ENCODE results near the gene SLC6A9. TPM values are rescaled to one million over a fixed set of nuclear protein-coding genes. Genes with fewer than 3 reads are reported as not detected.

SLC6A9 gene
- polyA plus RNA-seq, 2 of the 4 experiments (the other 2 are of a cell fraction), result 9.0 to 17.7 TPM

DNA sequence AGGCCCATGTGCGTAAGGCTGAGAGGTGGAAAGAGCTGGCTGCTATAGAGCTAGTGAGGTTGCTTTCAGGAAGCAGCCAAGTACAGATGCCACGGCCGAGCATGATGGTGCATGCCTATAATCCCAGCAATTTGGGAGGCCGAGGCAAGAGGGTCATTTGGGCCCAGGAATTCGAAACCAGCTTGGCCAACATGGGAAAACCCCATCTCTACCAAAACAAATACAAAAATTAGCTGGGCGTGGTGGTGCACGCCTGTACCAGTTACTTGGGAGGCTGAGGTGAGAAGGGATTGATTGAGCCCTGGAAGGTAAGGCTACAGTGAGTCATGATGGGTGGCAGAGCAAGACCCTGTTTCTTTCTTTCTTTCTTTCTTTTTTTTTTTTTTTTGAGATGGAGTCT is 37.2 kb downstream of the SLC6A9 start:
- CTCF ChIA-PET, result interaction anchor here (0.9 to 5.0 kb wide), 5 partner anchors 11 to 640 kb away, joined by 3 to 51 read pairs (median 12); no protein-coding TSS in a partner anchor
- no peak for TF ChIP-seq HOXB5 (CRISPR knock-in tag; IDR thresholded peaks at IDR 0.05)
- TF ChIP-seq RCOR1 (IDR thresholded peaks at IDR 0.05; ENCODE audit: low read depth, low read length), result no peak
- TF ChIP-seq, protein P1, sequence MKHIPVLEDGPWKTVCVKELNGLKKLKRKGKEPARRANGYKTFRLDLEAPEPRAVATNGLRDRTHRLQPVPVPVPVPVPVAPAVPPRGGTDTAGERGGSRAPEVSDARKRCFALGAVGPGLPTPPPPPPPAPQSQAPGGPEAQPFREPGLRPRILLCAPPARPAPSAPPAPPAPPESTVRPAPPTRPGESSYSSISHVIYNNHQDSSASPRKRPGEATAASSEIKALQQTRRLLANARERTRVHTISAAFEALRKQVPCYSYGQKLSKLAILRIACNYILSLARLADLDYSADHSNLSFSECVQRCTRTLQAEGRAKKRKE (CRISPR knock-in tag; IDR thresholded peaks at IDR 0.05; ENCODE audit: low read depth), result no peak
- TF ChIP-seq, protein P2, sequence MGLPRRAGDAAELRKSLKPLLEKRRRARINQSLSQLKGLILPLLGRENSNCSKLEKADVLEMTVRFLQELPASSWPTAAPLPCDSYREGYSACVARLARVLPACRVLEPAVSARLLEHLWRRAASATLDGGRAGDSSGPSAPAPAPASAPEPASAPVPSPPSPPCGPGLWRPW (IDR thresholded peaks at IDR 0.05), result no peak
- TF ChIP-seq, protein P3, sequence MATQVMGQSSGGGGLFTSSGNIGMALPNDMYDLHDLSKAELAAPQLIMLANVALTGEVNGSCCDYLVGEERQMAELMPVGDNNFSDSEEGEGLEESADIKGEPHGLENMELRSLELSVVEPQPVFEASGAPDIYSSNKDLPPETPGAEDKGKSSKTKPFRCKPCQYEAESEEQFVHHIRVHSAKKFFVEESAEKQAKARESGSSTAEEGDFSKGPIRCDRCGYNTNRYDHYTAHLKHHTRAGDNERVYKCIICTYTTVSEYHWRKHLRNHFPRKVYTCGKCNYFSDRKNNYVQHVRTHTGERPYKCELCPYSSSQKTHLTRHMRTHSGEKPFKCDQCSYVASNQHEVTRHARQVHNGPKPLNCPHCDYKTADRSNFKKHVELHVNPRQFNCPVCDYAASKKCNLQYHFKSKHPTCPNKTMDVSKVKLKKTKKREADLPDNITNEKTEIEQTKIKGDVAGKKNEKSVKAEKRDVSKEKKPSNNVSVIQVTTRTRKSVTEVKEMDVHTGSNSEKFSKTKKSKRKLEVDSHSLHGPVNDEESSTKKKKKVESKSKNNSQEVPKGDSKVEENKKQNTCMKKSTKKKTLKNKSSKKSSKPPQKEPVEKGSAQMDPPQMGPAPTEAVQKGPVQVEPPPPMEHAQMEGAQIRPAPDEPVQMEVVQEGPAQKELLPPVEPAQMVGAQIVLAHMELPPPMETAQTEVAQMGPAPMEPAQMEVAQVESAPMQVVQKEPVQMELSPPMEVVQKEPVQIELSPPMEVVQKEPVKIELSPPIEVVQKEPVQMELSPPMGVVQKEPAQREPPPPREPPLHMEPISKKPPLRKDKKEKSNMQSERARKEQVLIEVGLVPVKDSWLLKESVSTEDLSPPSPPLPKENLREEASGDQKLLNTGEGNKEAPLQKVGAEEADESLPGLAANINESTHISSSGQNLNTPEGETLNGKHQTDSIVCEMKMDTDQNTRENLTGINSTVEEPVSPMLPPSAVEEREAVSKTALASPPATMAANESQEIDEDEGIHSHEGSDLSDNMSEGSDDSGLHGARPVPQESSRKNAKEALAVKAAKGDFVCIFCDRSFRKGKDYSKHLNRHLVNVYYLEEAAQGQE (IDR thresholded peaks at IDR 0.05), result no peak
- TF ChIP-seq CBX8 (IDR thresholded peaks at IDR 0.05), result no peak
- TF ChIP-seq POLR2A (IDR thresholded peaks at IDR 0.05; ENCODE audit: low read length), result no peak
- TF ChIP-seq ZC3H11A (IDR thresholded peaks at IDR 0.05), result no peak
- no peak for TF ChIP-seq EHMT2 (IDR thresholded peaks at IDR 0.05; ENCODE audit: low read depth)
- no peak for TF ChIP-seq EP300 (IDR thresholded peaks at IDR 0.05)
- no peak for TF ChIP-seq GATA3 (IDR thresholded peaks at IDR 0.05; ENCODE audit: borderline replicate concordance)
- TF ChIP-seq, protein P4, sequence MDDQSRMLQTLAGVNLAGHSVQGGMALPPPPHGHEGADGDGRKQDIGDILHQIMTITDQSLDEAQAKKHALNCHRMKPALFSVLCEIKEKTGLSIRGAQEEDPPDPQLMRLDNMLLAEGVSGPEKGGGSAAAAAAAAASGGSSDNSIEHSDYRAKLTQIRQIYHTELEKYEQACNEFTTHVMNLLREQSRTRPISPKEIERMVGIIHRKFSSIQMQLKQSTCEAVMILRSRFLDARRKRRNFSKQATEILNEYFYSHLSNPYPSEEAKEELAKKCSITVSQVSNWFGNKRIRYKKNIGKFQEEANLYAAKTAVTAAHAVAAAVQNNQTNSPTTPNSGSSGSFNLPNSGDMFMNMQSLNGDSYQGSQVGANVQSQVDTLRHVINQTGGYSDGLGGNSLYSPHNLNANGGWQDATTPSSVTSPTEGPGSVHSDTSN (IDR thresholded peaks at IDR 0.05), result no peak
- no peak for TF ChIP-seq FOSB (CRISPR knock-in tag; IDR thresholded peaks at IDR 0.05)
- no peak for TF ChIP-seq CBX2 (IDR thresholded peaks at IDR 0.05; ENCODE audit: borderline replicate concordance, low read depth)
- TF ChIP-seq TP53 (CRISPR knock-in tag; IDR thresholded peaks at IDR 0.05), result no peak
- peaks cover 18% of the 10 kb centered on the region for H3K4me1 ChIP-seq
- H3K4me2 ChIP-seq, result no peak overlapping the region
- no peaks in the 10 kb centered on the region for H3K9me3 ChIP-seq
- H3K4me3 ChIP-seq, result no peak overlapping the region
- no peak overlapping the region for H3K27ac ChIP-seq
- DNase-seq (ENCODE audit: low read depth in 1 of 2, low spot score in 1 of 2) (no peak), ATAC-seq (no peak), FAIRE-seq (no peak)
- POLR2A ChIA-PET, result no interaction called here
- WGBS (ENCODE audit: missing lambda C conversion rate), result 89% methylated on average over 7 of the region's 7 CpGs

DNA sequence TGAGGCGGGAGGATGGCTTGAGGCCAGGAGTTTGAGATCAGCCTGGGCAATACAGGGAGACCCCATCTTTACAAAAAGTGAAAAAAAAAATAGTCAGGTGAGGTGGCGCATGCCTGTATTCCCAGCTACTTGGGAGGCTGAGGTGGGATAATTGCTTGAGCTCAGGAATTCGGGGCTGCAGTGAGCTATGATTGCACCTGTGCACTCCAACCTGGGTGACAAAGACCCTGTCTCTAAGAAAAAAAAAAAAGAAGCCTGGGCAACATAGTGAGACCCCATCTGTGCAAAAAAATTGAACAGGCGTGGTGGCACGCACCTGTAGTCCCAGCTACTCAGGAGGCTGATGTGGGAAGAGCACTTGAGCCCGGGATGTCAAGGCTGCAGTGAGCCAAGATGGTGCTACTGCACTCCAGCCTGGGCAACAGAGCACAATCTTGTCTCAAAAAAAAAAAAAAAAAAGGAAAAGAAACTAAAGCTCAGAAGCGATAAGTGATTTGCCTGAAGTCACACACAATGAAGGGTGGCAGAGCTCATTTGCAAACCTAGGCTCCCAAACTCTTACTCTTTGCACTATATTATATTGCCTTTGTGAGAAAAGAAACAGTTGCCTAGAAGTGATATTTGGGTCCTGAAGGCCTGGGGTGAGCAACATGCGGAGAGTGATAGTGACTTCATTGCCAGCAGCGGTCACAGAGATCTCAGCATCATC is 37.9 kb downstream of the SLC6A9 start:
- Histone ChIP-seq H3K4me3 (no peak overlapping the region), H3K9me3 (no peaks in the 10 kb centered on the region), H3K4me2 (no peak overlapping the region), H3K27ac (no peak overlapping the region), H3K4me1 (peaks cover 18% of the 10 kb centered on the region)
- POLR2A ChIA-PET, result no interaction called here
- CTCF ChIA-PET, result interaction anchor here (0.6 to 5.0 kb wide), 7 partner anchors 9 to 640 kb away, joined by 3 to 51 read pairs (median 12); no protein-coding TSS in a partner anchor
- 95% methylated on average over 9 of the region's 9 CpGs for WGBS (ENCODE audit: missing lambda C conversion rate)
- no peak for TF ChIP-seq BHLHE40 (IDR thresholded peaks at IDR 0.05; ENCODE audit: low read depth, low read length)
- no peak for TF ChIP-seq POLR2A (IDR thresholded peaks at IDR 0.05; ENCODE audit: low read length)
- TF ChIP-seq CBX2 (IDR thresholded peaks at IDR 0.05; ENCODE audit: borderline replicate concordance, low read depth), result no peak
- no peak for TF ChIP-seq FOSL2 (IDR thresholded peaks at IDR 0.05)
- no peak for TF ChIP-seq FOSL2 (CRISPR knock-in tag; IDR thresholded peaks at IDR 0.05)
- TF ChIP-seq, protein P5, sequence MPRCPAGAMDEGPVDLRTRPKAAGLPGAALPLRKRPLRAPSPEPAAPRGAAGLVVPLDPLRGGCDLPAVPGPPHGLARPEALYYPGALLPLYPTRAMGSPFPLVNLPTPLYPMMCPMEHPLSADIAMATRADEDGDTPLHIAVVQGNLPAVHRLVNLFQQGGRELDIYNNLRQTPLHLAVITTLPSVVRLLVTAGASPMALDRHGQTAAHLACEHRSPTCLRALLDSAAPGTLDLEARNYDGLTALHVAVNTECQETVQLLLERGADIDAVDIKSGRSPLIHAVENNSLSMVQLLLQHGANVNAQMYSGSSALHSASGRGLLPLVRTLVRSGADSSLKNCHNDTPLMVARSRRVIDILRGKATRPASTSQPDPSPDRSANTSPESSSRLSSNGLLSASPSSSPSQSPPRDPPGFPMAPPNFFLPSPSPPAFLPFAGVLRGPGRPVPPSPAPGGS (IDR thresholded peaks at IDR 0.05), result no peak
- TF ChIP-seq CHD2 (IDR thresholded peaks at IDR 0.05; ENCODE audit: low read length, partially characterized antibody), result no peak
- no peak for TF ChIP-seq RARB (CRISPR knock-in tag; IDR thresholded peaks at IDR 0.05)
- no peak for TF ChIP-seq HOXB13 (CRISPR knock-in tag; IDR thresholded peaks at IDR 0.05; ENCODE audit: low read depth)
- no peak for TF ChIP-seq FOXS1 (CRISPR knock-in tag; IDR thresholded peaks at IDR 0.05)
- TF ChIP-seq MAZ (IDR thresholded peaks at IDR 0.05; ENCODE audit: borderline replicate concordance, low read depth, low read length), result no peak
- FAIRE-seq (no peak), ATAC-seq (no peak), DNase-seq (ENCODE audit: low read depth in 1 of 2, low spot score in 1 of 2) (no peak)
